GM23338 (cell line): Measurements from ENCODE around the gene TBC1D5. TPM values are rescaled to one million over a fixed set of nuclear protein-coding genes. Genes with fewer than 3 reads are reported as not detected.

ENCODE experiments used
- ATAC-seq: fragments of 200-7000 bp; cut with Tn5 transposase; 3 replicates; pipeline ENCODE4 v1.9.1; 2020
- DNase-seq: peaks from one replicate; pipeline ENCODE4 v3.0.0-alpha.2; 2015; ENCODE audit warnings: low spot score
- H2AFZ ChIP-seq: fragments of 200-600 bp; sonication (generic); 2 replicates; pipeline ENCODE4 v1.8.0; 2016; ENCODE audit warnings: antibody characterized with exemption, mild to moderate bottlenecking, moderate library complexity
- H3F3A ChIP-seq: fragments of 200-600 bp; sonication (generic); replicated peaks from 2 replicates; pipeline ENCODE4 v1.8.0; 2017; ENCODE audit warnings: antibody characterized with exemption, mixed run types, low read depth
- H3K27ac ChIP-seq: fragments of 200-600 bp; sonication (generic); 2 replicates; pipeline ENCODE4 v1.6.1; 2016; ENCODE audit warnings: low read depth
- H3K27me3 ChIP-seq: fragments of 200-600 bp; sonication (generic); 2 replicates; pipeline ENCODE4 v1.8.0; 2016; ENCODE audit warnings: mild to moderate bottlenecking, mixed run types, moderate library complexity; ENCODE audit not compliant: insufficient read depth
- H3K36me3 ChIP-seq: fragments of 200-600 bp; sonication (generic); 2 replicates; pipeline ENCODE4 v1.8.0; 2016; ENCODE audit warnings: mild to moderate bottlenecking; ENCODE audit not compliant: insufficient read depth
- H3K4me1 ChIP-seq: fragments of 200-600 bp; sonication (generic); 2 replicates; pipeline ENCODE4 v1.8.0; 2016; ENCODE audit warnings: mild to moderate bottlenecking, moderate library complexity; ENCODE audit not compliant: insufficient read depth
- H3K4me2 ChIP-seq: fragments of 200-600 bp; sonication (generic); 2 replicates; pipeline ENCODE4 v1.7.1; 2017; ENCODE audit warnings: mixed run types
- H3K4me3 ChIP-seq: fragments of 200-600 bp; sonication (generic); 2 replicates; pipeline ENCODE4 v1.6.1; 2016; ENCODE audit warnings: mixed run types
- H3K79me2 ChIP-seq: fragments of 200-600 bp; sonication (generic); replicated peaks from 2 replicates; pipeline ENCODE4 v1.8.0; 2017; ENCODE audit warnings: mild to moderate bottlenecking; ENCODE audit not compliant: insufficient read depth
- H3K9me2 ChIP-seq: fragments of 200-600 bp; sonication (generic); 2 replicates; pipeline ENCODE4 v1.8.0; 2017; ENCODE audit not compliant: insufficient read depth
- H4K20me1 ChIP-seq: fragments of 200-600 bp; sonication (generic); replicated peaks from 2 replicates; pipeline ENCODE4 v1.8.0; 2017; ENCODE audit warnings: mild to moderate bottlenecking; ENCODE audit not compliant: insufficient read depth
- H3K27ac Mint-ChIP-seq: 2 replicates; pipeline ENCODE4 v1.8.0; 2020; ENCODE audit warnings: inconsistent platforms, mild to moderate bottlenecking, moderate library complexity, mixed read lengths
- H3K27me3 Mint-ChIP-seq: 3 replicates; pipeline ENCODE4 v1.8.0; 2022; ENCODE audit warnings: low read depth, mild to moderate bottlenecking, moderate library complexity, mixed read lengths, inconsistent platforms; ENCODE audit not compliant: insufficient read depth, poor library complexity
- H3K36me3 Mint-ChIP-seq: 3 replicates; pipeline ENCODE4 v1.8.0; 2021; ENCODE audit warnings: low read depth, mild to moderate bottlenecking, inconsistent platforms, moderate library complexity, mixed read lengths
- H3K4me1 Mint-ChIP-seq: 3 replicates; pipeline ENCODE4 v1.8.0; 2020; ENCODE audit warnings: mild to moderate bottlenecking, inconsistent platforms, mixed read lengths
- H3K4me3 Mint-ChIP-seq: 3 replicates; pipeline ENCODE4 v1.8.0; 2021; ENCODE audit warnings: moderate library complexity, mild to moderate bottlenecking, inconsistent platforms, mixed read lengths
- H3K9me3 Mint-ChIP-seq: 3 replicates; pipeline ENCODE4 v1.8.0; 2020; ENCODE audit warnings: moderate library complexity, mild to moderate bottlenecking, inconsistent platforms, mixed read lengths
- CTCF ChIP-seq, 2 experiments: fragments of 200-600 bp in 1 of 2; sonication (generic) in 1 of 2; conservative IDR thresholded peaks; 2 replicates each; pipeline versions ENCODE4 v1.5.1 to v1.6.1; 2016 to 2017; ENCODE audit warnings: antibody characterized with exemption in 2 of 2, low read depth in 2 of 2, mild to moderate bottlenecking in 2 of 2, moderate library complexity in 1 of 2
- EZH2phosphoT487 ChIP-seq: fragments of 200-600 bp; sonication (generic); IDR thresholded peaks from one replicate; pipeline ENCODE4 v1.8.1; 2018; ENCODE audit warnings: antibody characterized with exemption; ENCODE audit not compliant: unreplicated experiment
- JUNB ChIP-seq: IDR thresholded peaks from one replicate; pipeline ENCODE4 v1.6.1; 2016; ENCODE audit warnings: antibody characterized with exemption; ENCODE audit not compliant: unreplicated experiment
- ZNF331 ChIP-seq: fragments of 250-450 bp; sonication (Bioruptor Pico); IDR thresholded peaks from 2 replicates; pipeline ENCODE4 v1.5.0; 2020; ENCODE audit warnings: low read depth, mild to moderate bottlenecking, moderate library complexity
- ZNF462 ChIP-seq: fragments of 250-450 bp; sonication (Bioruptor Pico); IDR thresholded peaks from 2 replicates; pipeline ENCODE4 v1.5.0; 2020; ENCODE audit warnings: mild to moderate bottlenecking, moderate library complexity
- polyA plus RNA-seq: library from polyadenylated mRNA; unstranded; fragments of >200 nt; fragmentation: Nextera tagmentation; extraction: Ambion mirVana; gene quantifications from 2 replicates; pipeline ENCODE4 v1.2.1, GENCODE V29; 2016
- total RNA-seq: library from RNA; depleted of rRNA; stranded (reverse); fragments of >200 nt; shearing (Covaris generic); gene quantifications from 2 replicates; pipeline ENCODE4 v1.2.3, GENCODE V29; 2014

The TBC1D5 gene
- total and polyA plus RNA-seq, 2 experiments from 2014 or later = 21.8 to 48.1 TPM

GRCh38 chr3:17233398-17233800 is 509.0 kb downstream of the TBC1D5 start:
- H3K27me3 Mint-ChIP-seq = peaks cover 2% of the 10 kb centered on the region
- Histone ChIP-seq H4K20me1 (no peaks in the 10 kb centered on the region), H3K4me3 (no peak overlapping the region), H3K79me2 (no peaks in the 10 kb centered on the region), H3F3A (no peaks in the 10 kb centered on the region), H2AFZ (no peak overlapping the region), H3K4me2 (no peak overlapping the region), H3K4me1 (no peaks in the 10 kb centered on the region), H3K9me2 (no peaks in the 10 kb centered on the region), H3K27me3 (no peaks in the 10 kb centered on the region), H3K27ac (no peak overlapping the region), H3K36me3 (no peaks in the 10 kb centered on the region)
- no peaks in the 10 kb centered on the region for H3K9me3 Mint-ChIP-seq
- no peak for TF ChIP-seq ZNF462 (CRISPR knock-in tag)
- no peak for TF ChIP-seq JUNB
- no peak for TF ChIP-seq ZNF331
- TF ChIP-seq CTCF (conservative IDR thresholded peaks at IDR 0.05; ENCODE audit: low read depth in 2 of 2) = peak; percentile 84 to 93
- H3K27ac Mint-ChIP-seq = no peak overlapping the region
- H3K36me3 Mint-ChIP-seq = no peaks in the 10 kb centered on the region
- DNase-seq (peak; percentile 69), ATAC-seq (peak; percentile 83)
- H3K4me1 Mint-ChIP-seq = peaks cover 9% of the 10 kb centered on the region; the same call in 2 of the 3 replicates
- no peak overlapping the region for H3K4me3 Mint-ChIP-seq

GRCh38 chr3:17232442-17232841 is 510.0 kb downstream of the TBC1D5 start:
- no peaks in the 10 kb centered on the region for H3K36me3 Mint-ChIP-seq
- Histone ChIP-seq H3K36me3 (no peaks in the 10 kb centered on the region), H3K4me1 (no peaks in the 10 kb centered on the region), H3K9me2 (no peaks in the 10 kb centered on the region), H3K27me3 (no peaks in the 10 kb centered on the region), H3K79me2 (no peaks in the 10 kb centered on the region), H3F3A (no peaks in the 10 kb centered on the region), H2AFZ (no peak overlapping the region), H3K27ac (no peak overlapping the region), H3K4me2 (no peak overlapping the region), H4K20me1 (no peaks in the 10 kb centered on the region), H3K4me3 (no peak overlapping the region)
- no peaks in the 10 kb centered on the region for H3K27me3 Mint-ChIP-seq
- DNase-seq = no peak
- H3K27ac Mint-ChIP-seq = no peak overlapping the region
- H3K9me3 Mint-ChIP-seq = no peaks in the 10 kb centered on the region
- peaks cover under 1% of the 10 kb centered on the region; the same call in 1 of the 3 replicates for H3K4me1 Mint-ChIP-seq
- no peak for ATAC-seq
- no peak overlapping the region for H3K4me3 Mint-ChIP-seq
- TF ChIP-seq EZH2phosphoT487 (no peak), JUNB (no peak)
